Measurements from ENCODE around the gene FBXL4.

DNA sequence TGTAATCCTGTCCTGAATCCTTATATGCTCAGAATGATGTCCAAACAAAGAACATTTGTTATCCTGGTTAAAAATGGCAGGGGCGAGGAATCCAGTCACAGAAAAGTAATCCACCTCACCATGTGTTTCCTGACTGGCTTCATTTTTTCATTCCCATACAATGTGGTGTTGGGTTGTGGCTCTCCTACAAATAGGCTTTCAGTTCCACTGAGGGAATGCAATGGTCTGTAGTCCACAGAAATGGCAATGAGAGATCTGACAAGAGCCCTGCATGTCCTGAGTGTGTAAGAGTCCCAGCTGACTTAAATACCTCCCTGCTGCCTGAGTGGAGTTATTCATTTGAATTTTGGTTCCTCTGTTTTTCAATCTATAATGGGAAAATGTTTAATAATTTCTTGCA lies 47.4 kb upstream of the FBXL4 start:
- TF ChIP-seq POLR2A (IDR thresholded peaks at IDR 0.05; ENCODE audit: low read length) (no peak), GATA1 (IDR thresholded peaks at IDR 0.05; ENCODE audit: low read depth, low read length) (no peak)

Data from erythroblast (primary cell).